ENCODE data around the gene SLC7A5.

The SLC7A5 gene

DNA sequence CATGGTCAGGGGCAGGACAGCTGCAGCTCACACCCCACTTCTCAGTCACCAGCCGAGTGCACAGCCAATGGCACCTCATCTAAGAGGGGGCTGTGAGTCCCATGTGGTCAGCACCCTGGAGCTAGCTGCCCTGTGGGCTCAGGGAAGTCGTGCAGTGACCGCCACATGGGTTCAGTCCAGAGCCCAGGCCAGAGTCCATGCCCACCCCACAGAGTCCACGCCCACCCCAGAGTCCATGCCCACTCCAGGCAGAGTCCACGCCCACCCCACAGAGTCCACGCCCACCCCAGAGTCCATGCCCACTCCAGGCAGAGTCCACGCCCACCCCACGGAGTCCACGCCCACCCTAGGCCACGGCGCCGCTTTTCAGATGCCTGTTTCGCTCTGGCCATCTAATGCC lies 24.1 kb downstream of the SLC7A5 start:
- no peak for DNase-seq (ENCODE audit: low read depth, low spot score)
- POLR2A ChIA-PET: interaction anchor here (0.8 kb wide), 1 partner anchor 39 kb away, joined by 4 read pairs; no protein-coding TSS in a partner anchor

DNA sequence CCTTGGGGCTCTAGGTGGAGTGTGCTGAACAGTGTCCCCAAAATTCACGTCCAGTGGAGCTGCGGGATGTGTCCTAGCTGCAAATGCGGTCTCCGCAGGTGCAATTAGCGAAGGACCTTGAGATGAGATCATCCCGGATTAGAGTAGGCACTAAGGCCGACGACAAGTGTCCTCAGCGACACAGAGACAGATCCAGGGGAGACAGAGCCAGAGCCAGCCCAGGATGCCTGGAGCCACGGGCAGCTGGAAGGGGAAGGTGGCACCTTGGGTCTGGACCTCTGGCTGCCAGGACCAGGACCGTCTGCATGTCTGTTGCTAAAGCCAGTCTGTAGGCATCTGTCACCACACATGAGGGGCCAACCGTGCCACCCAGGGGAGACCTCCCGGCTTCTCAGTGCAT lies 24.5 kb downstream of the SLC7A5 start:
- no peak overlapping the region for H3K4me3 ChIP-seq (ENCODE audit: low read depth, low read length)
- ChIA-PET POLR2A (interaction anchor here (0.8 kb wide), 1 partner anchor 38 kb away, joined by 4 read pairs; no protein-coding TSS in a partner anchor), CTCF (interaction anchor here (2.6 to 9.1 kb wide), 3 partner anchors 9 to 66 kb away, joined by 11 to 157 read pairs (median 13); no protein-coding TSS in a partner anchor)
- no peak for DNase-seq (ENCODE audit: low read depth, low spot score)
- TF ChIP-seq, protein P1, sequence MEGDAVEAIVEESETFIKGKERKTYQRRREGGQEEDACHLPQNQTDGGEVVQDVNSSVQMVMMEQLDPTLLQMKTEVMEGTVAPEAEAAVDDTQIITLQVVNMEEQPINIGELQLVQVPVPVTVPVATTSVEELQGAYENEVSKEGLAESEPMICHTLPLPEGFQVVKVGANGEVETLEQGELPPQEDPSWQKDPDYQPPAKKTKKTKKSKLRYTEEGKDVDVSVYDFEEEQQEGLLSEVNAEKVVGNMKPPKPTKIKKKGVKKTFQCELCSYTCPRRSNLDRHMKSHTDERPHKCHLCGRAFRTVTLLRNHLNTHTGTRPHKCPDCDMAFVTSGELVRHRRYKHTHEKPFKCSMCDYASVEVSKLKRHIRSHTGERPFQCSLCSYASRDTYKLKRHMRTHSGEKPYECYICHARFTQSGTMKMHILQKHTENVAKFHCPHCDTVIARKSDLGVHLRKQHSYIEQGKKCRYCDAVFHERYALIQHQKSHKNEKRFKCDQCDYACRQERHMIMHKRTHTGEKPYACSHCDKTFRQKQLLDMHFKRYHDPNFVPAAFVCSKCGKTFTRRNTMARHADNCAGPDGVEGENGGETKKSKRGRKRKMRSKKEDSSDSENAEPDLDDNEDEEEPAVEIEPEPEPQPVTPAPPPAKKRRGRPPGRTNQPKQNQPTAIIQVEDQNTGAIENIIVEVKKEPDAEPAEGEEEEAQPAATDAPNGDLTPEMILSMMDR (IDR thresholded peaks at IDR 0.05; ENCODE audit: insufficient read depth, low read length, missing control alignments): no peak

More for the DNA sequence above, 24.1 kb downstream of the SLC7A5 start:
- TF ChIP-seq, protein P1 (IDR thresholded peaks at IDR 0.05; ENCODE audit: insufficient read depth, low read length, missing control alignments): no peak
- CTCF ChIA-PET: interaction anchor here (2.6 to 9.1 kb wide), 3 partner anchors 10 to 66 kb away, joined by 11 to 157 read pairs (median 13); no protein-coding TSS in a partner anchor
- H3K4me3 ChIP-seq (ENCODE audit: low read depth, low read length): no peak overlapping the region

DNA sequence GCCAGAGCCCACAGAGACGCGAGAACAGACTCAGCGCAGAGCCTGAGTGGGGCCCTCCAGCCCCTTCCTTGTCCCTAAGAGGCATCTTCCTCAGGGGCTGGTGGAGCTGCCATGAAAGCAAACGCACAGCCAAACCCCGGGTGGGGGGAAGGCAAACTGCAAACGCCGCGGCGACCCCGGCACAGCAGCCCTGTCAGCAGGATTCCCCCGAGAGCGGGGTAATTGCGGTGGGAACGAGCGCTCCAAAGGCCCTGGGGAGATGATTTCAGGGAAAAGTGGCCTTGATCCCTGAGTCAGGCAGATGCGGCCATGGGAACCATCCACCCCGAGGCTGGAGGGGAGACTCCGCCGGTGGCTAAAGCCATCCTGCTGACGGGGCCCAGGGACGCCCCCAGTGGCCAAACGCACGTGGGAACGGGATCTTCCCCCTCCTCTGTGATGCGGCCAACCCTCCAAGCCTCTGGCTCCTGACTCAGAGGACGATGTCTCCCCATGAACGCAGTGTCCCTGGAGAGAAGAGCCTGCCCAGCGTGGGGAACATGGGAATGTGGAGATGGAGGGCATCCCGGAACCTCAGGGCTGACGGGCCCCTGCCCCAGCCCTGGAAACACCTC lies 25.1 kb downstream of the SLC7A5 start:
- POLR2A ChIA-PET: no interaction called here
- H3K4me3 ChIP-seq (ENCODE audit: low read depth, low read length): no peak overlapping the region
- CTCF ChIA-PET: interaction anchor here (2.6 kb wide), 1 partner anchor 65 kb away, joined by 11 read pairs; no protein-coding TSS in a partner anchor
- TF ChIP-seq, protein P1 (IDR thresholded peaks at IDR 0.05; ENCODE audit: insufficient read depth, low read length, missing control alignments): no peak
- no peak for DNase-seq (ENCODE audit: low read depth, low spot score)

DNA sequence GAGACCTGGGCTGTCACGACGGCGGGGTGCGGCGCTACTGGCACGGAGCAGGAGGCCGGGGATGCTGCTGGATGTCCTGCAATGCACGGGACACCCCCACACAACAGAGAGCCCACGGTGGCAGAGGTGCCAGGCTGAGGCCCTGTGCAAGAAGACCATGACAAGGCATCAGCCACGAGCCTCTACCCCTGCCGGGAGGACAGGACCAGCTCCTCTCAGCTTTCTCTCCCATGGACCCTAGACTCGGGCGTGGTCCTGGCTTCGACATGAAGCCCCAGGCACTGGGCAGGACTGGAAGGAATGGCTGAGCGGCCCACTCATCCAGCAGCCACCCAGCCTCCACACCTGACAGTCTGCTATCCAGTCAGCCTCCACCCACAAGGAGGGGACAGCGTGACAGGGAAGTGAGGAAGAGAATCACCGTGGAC lies 25.6 kb downstream of the SLC7A5 start:
- ChIA-PET POLR2A (no interaction called here), CTCF (no interaction called here)
- TF ChIP-seq, protein P1 (IDR thresholded peaks at IDR 0.05; ENCODE audit: insufficient read depth, low read length, missing control alignments): no peak
- H3K4me3 ChIP-seq (ENCODE audit: low read depth, low read length): no peak overlapping the region
- no peak for DNase-seq (ENCODE audit: low read depth, low spot score)

DNA sequence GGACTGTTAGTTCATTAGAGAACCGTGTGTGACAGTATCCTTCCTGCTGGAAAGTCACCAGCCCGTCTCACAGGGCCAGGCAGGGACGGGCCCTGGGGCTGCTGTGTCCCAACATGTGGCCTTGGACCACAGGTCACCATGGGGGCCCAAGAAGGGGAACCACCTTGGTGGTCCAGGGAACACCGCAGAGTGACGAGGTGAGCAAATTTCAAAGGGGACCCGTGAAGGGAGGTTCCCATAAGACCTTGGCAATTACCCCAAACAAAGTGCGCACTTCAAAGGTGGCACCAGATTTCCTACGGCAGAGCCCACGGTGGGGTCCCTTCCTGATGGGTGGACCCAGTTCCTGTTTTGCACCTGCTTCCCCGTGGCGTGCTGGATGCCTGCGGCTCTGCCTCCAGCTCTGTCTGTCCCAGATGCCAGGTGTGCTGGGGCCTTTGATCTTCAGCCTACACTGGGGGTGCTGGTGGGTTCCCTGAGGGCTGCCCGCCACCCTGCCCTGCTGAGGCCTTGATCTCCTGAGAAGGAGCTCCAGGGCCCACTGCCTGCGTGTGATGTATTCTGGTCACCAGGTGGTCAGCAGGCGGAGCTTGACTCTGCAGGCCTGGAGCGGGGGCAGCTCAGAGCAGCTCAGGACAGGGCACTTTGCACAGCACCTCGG lies 27.0 kb downstream of the SLC7A5 start:
- TF ChIP-seq, protein P1 (IDR thresholded peaks at IDR 0.05; ENCODE audit: insufficient read depth, low read length, missing control alignments): no peak
- ChIA-PET POLR2A (no interaction called here), CTCF (interaction anchor here (2.4 kb wide), 1 partner anchor 8 kb away, joined by 12 read pairs; no protein-coding TSS in a partner anchor)
- DNase-seq (ENCODE audit: low read depth, low spot score): no peak
- H3K4me3 ChIP-seq (ENCODE audit: low read depth, low read length): no peak overlapping the region

Data from AG04449 (cell line).